ENCODE results near the gene BRMS1L.

The BRMS1L gene

DNA sequence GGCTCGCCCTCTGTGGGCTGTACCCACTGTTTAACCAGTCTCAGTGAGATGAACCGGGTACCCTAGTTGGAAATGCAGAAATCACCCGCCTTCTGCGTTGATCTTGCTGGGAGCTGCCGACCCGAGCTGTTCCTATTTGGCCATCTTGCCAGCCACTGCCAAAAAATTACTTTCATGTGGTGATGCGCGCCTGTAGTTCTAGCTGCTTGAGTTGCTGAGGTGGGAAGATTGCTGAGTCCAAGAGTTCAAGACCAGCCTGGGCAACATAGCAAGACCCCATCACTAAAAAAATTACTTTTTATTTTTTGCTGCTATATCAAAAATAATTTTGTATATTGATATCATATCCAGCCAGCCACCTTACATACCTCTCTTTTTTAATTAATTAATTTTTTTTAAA is 18.4 kb downstream of the BRMS1L start:
- no peaks in the 10 kb centered on the region for H3K79me2 ChIP-seq (ENCODE audit: insufficient read depth, low read length)
- H3K9ac ChIP-seq (ENCODE audit: low read length): no peak overlapping the region
- no peaks in the 10 kb centered on the region for H3F3A ChIP-seq (ENCODE audit: insufficient read depth, low read length)
- H3K9me2 ChIP-seq (ENCODE audit: low read depth, low read length): no peaks in the 10 kb centered on the region
- no peak for TF ChIP-seq EZH2 (IDR thresholded peaks at IDR 0.05; ENCODE audit: borderline replicate concordance, low read length)
- TF ChIP-seq, protein P1, sequence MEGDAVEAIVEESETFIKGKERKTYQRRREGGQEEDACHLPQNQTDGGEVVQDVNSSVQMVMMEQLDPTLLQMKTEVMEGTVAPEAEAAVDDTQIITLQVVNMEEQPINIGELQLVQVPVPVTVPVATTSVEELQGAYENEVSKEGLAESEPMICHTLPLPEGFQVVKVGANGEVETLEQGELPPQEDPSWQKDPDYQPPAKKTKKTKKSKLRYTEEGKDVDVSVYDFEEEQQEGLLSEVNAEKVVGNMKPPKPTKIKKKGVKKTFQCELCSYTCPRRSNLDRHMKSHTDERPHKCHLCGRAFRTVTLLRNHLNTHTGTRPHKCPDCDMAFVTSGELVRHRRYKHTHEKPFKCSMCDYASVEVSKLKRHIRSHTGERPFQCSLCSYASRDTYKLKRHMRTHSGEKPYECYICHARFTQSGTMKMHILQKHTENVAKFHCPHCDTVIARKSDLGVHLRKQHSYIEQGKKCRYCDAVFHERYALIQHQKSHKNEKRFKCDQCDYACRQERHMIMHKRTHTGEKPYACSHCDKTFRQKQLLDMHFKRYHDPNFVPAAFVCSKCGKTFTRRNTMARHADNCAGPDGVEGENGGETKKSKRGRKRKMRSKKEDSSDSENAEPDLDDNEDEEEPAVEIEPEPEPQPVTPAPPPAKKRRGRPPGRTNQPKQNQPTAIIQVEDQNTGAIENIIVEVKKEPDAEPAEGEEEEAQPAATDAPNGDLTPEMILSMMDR (IDR thresholded peaks at IDR 0.05; ENCODE audit: low read length): no peak
- H3K9me3 ChIP-seq (ENCODE audit: low read length): no peaks in the 10 kb centered on the region
- H3K4me1 ChIP-seq (ENCODE audit: insufficient read depth, low read length, severe bottlenecking): no peaks in the 10 kb centered on the region
- H3K4me2 ChIP-seq (ENCODE audit: low read length): no peak overlapping the region
- no peak overlapping the region for H3K4me3 ChIP-seq (ENCODE audit: low read depth, low read length, poor library complexity, severe bottlenecking)
- no peak overlapping the region for H2AFZ ChIP-seq (ENCODE audit: low read length)
- no peak overlapping the region for H3K27ac ChIP-seq (ENCODE audit: low read depth, low read length, poor library complexity, severe bottlenecking)
- peaks cover 37% of the 10 kb centered on the region for H3K36me3 ChIP-seq (ENCODE audit: insufficient read depth, low read length)
- H4K20me1 ChIP-seq (ENCODE audit: insufficient read depth, low read length): no peaks in the 10 kb centered on the region
- no peaks in the 10 kb centered on the region for H3K27me3 ChIP-seq (ENCODE audit: insufficient read depth, low read length)

DNA sequence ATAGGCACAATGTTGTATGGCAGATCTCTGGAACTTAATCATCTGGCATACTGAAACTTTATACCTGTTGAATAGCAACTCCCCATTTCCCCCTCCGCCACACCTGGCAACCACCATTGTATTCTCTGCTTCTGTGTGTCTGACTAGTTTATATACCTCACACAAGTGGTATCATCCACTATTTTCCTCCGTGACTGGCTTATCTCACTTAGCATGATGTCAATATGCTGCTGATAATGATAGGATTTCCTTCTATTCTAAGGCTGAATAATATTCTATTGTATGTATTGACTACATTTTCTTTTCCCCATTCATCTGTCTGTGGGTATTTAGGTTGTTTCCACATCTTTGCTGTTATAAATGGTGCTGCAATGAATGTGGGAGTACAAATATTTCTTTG is 21.5 kb downstream of the BRMS1L start:
- H3K27me3 ChIP-seq (ENCODE audit: insufficient read depth, low read length): no peaks in the 10 kb centered on the region
- no peaks in the 10 kb centered on the region for H4K20me1 ChIP-seq (ENCODE audit: insufficient read depth, low read length)
- H3K36me3 ChIP-seq (ENCODE audit: insufficient read depth, low read length): peaks cover 47% of the 10 kb centered on the region
- TF ChIP-seq, protein P1 (IDR thresholded peaks at IDR 0.05; ENCODE audit: low read length): no peak
- TF ChIP-seq EZH2 (IDR thresholded peaks at IDR 0.05; ENCODE audit: borderline replicate concordance, low read length): no peak
- H3K4me1 ChIP-seq (ENCODE audit: insufficient read depth, low read length, severe bottlenecking): no peaks in the 10 kb centered on the region
- no peak overlapping the region for H3K27ac ChIP-seq (ENCODE audit: low read depth, low read length, poor library complexity, severe bottlenecking)
- no peaks in the 10 kb centered on the region for H3K9me2 ChIP-seq (ENCODE audit: low read depth, low read length)
- no peak overlapping the region for H3K4me3 ChIP-seq (ENCODE audit: low read depth, low read length, poor library complexity, severe bottlenecking)
- no peak overlapping the region for H2AFZ ChIP-seq (ENCODE audit: low read length)
- no peak overlapping the region for H3K4me2 ChIP-seq (ENCODE audit: low read length)
- no peaks in the 10 kb centered on the region for H3K79me2 ChIP-seq (ENCODE audit: insufficient read depth, low read length)
- no peaks in the 10 kb centered on the region for H3F3A ChIP-seq (ENCODE audit: insufficient read depth, low read length)
- peaks cover 9% of the 10 kb centered on the region for H3K9me3 ChIP-seq (ENCODE audit: low read length)
- H3K9ac ChIP-seq (ENCODE audit: low read length): no peak overlapping the region

DNA sequence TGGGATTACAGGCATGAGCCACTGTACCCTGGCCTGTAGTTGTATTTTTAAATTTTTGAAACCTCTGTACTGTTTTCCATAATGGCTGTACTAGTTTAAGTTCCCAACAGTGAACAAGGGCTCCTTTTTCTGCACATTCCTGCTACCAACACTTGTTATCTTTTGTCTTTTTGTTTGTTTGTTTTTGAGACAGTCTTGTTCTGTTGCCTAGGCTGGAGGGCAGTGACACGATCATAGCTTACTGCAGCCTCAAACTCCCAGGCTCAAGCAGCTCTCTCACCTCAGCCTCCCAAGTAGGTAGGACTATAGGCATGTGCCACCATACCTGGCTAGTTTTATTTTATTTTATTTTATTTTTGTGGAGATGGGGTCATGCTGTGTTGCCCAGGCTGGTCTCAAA is 23.0 kb downstream of the BRMS1L start:
- Histone ChIP-seq H3K4me2 (ENCODE audit: low read length) (no peak overlapping the region), H4K20me1 (ENCODE audit: insufficient read depth, low read length) (no peaks in the 10 kb centered on the region), H3K9ac (ENCODE audit: low read length) (no peak overlapping the region), H3K27me3 (ENCODE audit: insufficient read depth, low read length) (no peaks in the 10 kb centered on the region), H3K9me2 (ENCODE audit: low read depth, low read length) (no peaks in the 10 kb centered on the region), H3K9me3 (ENCODE audit: low read length) (peaks cover 9% of the 10 kb centered on the region), H3K4me3 (ENCODE audit: low read depth, low read length, poor library complexity, severe bottlenecking) (no peak overlapping the region), H3K36me3 (ENCODE audit: insufficient read depth, low read length) (peaks cover 34% of the 10 kb centered on the region), H2AFZ (ENCODE audit: low read length) (no peak overlapping the region), H3K27ac (ENCODE audit: low read depth, low read length, poor library complexity, severe bottlenecking) (no peak overlapping the region), H3F3A (ENCODE audit: insufficient read depth, low read length) (no peaks in the 10 kb centered on the region), H3K4me1 (ENCODE audit: insufficient read depth, low read length, severe bottlenecking) (no peaks in the 10 kb centered on the region), H3K79me2 (ENCODE audit: insufficient read depth, low read length) (no peaks in the 10 kb centered on the region)
- TF ChIP-seq, protein P1 (IDR thresholded peaks at IDR 0.05; ENCODE audit: low read length): no peak
- TF ChIP-seq EZH2 (IDR thresholded peaks at IDR 0.05; ENCODE audit: borderline replicate concordance, low read length): no peak
